Neural cell (in vitro differentiated cells): ENCODE measurements around the gene FEZF2. TPM values are rescaled to one million over a fixed set of nuclear protein-coding genes. Genes with fewer than 3 reads are reported as not detected.

ENCODE experiments used
- H2AFZ ChIP-seq: fragments of 200-600, 300-800 bp; sonication (generic), shearing (Covaris generic); 2 replicates; pipeline ENCODE4 v1.6.0; 2014; ENCODE audit warnings: low read depth, mild to moderate bottlenecking, antibody characterized with exemption, low read length, moderate library complexity
- H3F3A ChIP-seq: fragments of 200-600 bp; shearing (Covaris generic); 2 replicates; pipeline ENCODE4 v1.6.1; 2016; ENCODE audit warnings: mild to moderate bottlenecking, moderate library complexity, mixed read lengths, antibody characterized with exemption, low read length; ENCODE audit not compliant: insufficient read depth, poor library complexity, severe bottlenecking
- H3K27ac ChIP-seq: fragments of 200-600, 300-800 bp; sonication (generic), shearing (Covaris generic); 2 replicates; pipeline ENCODE4 v1.5.1; 2014; ENCODE audit warnings: mild to moderate bottlenecking, low read length, moderate library complexity
- H3K27me3 ChIP-seq: fragments of 300-800, 200-600 bp; sonication (generic), shearing (Covaris generic); 2 replicates; pipeline ENCODE4 v1.6.0; 2014; ENCODE audit warnings: mild to moderate bottlenecking, low read depth, low read length, moderate library complexity; ENCODE audit not compliant: insufficient read depth
- H3K36me3 ChIP-seq: fragments of 300-800, 200-600 bp; sonication (generic), shearing (Covaris generic); 2 replicates; pipeline ENCODE4 v1.5.1; 2014; ENCODE audit warnings: mild to moderate bottlenecking, antibody characterized with exemption, low read length, moderate library complexity; ENCODE audit not compliant: insufficient read depth
- H3K4me2 ChIP-seq: fragments of 300-800, 200-600 bp; sonication (generic), shearing (Covaris generic); 2 replicates; pipeline ENCODE4 v1.6.0; 2014; ENCODE audit warnings: mild to moderate bottlenecking, low read length
- H3K4me3 ChIP-seq: fragments of 300-800, 200-600 bp; sonication (generic), shearing (Covaris generic); 2 replicates; pipeline ENCODE4 v1.5.1; 2014; ENCODE audit warnings: mild to moderate bottlenecking, low read length, moderate library complexity
- H3K79me2 ChIP-seq: fragments of 200-600 bp; shearing (Covaris generic); replicated peaks from 2 replicates; pipeline ENCODE4 v1.6.0; 2014; ENCODE audit warnings: mild to moderate bottlenecking, low read length, moderate library complexity; ENCODE audit not compliant: insufficient read depth
- H3K9ac ChIP-seq: fragments of 300-800, 200-600 bp; sonication (generic), shearing (Covaris generic); 2 replicates; pipeline ENCODE4 v1.6.1; 2016; ENCODE audit warnings: mild to moderate bottlenecking, low read length, mixed read lengths
- H3K9me2 ChIP-seq: fragments of 200-600 bp; shearing (Covaris generic); 2 replicates; pipeline ENCODE4 v1.6.1; 2016; ENCODE audit warnings: mild to moderate bottlenecking, low read length, mixed read lengths; ENCODE audit not compliant: insufficient read depth
- H3K9me3 ChIP-seq: fragments of 200-600, 300-800 bp; sonication (generic), shearing (Covaris generic); 2 replicates; pipeline ENCODE4 v1.6.1; 2016; ENCODE audit warnings: mild to moderate bottlenecking, mixed run types, low read length, moderate library complexity, mixed read lengths
- H4K20me1 ChIP-seq: fragments of 200-600 bp; shearing (Covaris generic); 2 replicates; pipeline ENCODE4 v1.6.1; 2016; ENCODE audit warnings: mild to moderate bottlenecking, mixed run types; ENCODE audit not compliant: insufficient read depth
- EP300 ChIP-seq: fragments of 450-650 bp; conservative IDR thresholded peaks from 2 replicates; pipeline ENCODE4 v1.6.1; 2014; ENCODE audit warnings: antibody characterized with exemption, mild to moderate bottlenecking, moderate library complexity; ENCODE audit not compliant: poor library complexity, severe bottlenecking
- EZH2 ChIP-seq: fragments of 200-600, 300-800 bp; shearing (Covaris generic), sonication (generic); IDR thresholded peaks from 2 replicates; pipeline ENCODE4 v1.6.1; 2014; ENCODE audit warnings: antibody characterized with exemption, low read length, borderline replicate concordance, mild to moderate bottlenecking; ENCODE audit not compliant: insufficient read depth, poor library complexity, severe bottlenecking
- MXI1 ChIP-seq: fragments of 450-650 bp; conservative IDR thresholded peaks from 2 replicates; pipeline ENCODE4 v1.6.1; 2014; ENCODE audit warnings: antibody characterized with exemption, mild to moderate bottlenecking; ENCODE audit not compliant: poor library complexity, severe bottlenecking
- POLR2AphosphoS5 ChIP-seq: IDR thresholded peaks from 2 replicates; pipeline ENCODE4 v1.6.1; 2012
- RAD21 ChIP-seq: fragments of 450-650 bp; conservative IDR thresholded peaks from 2 replicates; pipeline ENCODE4 v1.6.1; 2014; ENCODE audit warnings: antibody characterized with exemption, mild to moderate bottlenecking, moderate library complexity
- SMC3 ChIP-seq: fragments of 450-650 bp; conservative IDR thresholded peaks from 2 replicates; pipeline ENCODE4 v1.6.1; 2014; ENCODE audit warnings: antibody characterized with exemption, mild to moderate bottlenecking, moderate library complexity; ENCODE audit not compliant: poor library complexity
- TAF1 ChIP-seq: IDR thresholded peaks from 2 replicates; pipeline ENCODE4 v1.6.1; 2012; ENCODE audit warnings: low read depth
- polyA plus RNA-seq: library from polyadenylated mRNA; depleted of rRNA; stranded (reverse); fragments of >200 nt; gene quantifications from 2 replicates; pipeline ENCODE4 v1.2.3, GENCODE V29; 2014
- TF ChIP-seq, protein P1 (sequence below): fragments of 450-650 bp; IDR thresholded peaks from 2 replicates; pipeline ENCODE4 v1.5.1; 2014; ENCODE audit warnings: antibody characterized with exemption, mild to moderate bottlenecking, moderate library complexity; ENCODE audit not compliant: poor library complexity, severe bottlenecking
- TF ChIP-seq, protein P2 (sequence below): IDR thresholded peaks from 2 replicates; pipeline ENCODE4 v1.6.1; 2012; ENCODE audit warnings: borderline replicate concordance

The FEZF2 gene
- polyA plus RNA-seq, 1 donor from 2014 or later, result 0.47 TPM

DNA sequence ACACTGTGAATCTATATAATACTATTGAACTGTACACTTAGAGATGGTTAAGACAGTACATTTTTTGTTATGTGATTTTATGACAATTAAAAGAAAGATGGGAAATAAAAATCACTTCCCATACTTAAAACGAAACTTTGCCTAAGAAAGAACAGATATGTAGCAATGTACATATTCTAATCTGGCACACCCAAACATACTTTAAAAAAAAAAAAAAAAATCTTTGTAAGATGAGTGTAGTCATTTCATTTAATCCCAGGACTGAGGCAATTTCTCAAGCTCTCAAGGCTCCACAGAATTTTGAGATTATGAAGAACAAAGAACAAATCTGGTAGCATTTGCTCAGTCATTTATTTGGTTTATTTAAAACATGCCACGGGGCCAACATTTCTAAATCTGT lies 40.3 kb upstream of the FEZF2 start:
- Histone ChIP-seq H3K36me3 (no peaks in the 10 kb centered on the region), H3K4me2 (no peak overlapping the region), H3K9me3 (no peaks in the 10 kb centered on the region), H3K27me3 (no peaks in the 10 kb centered on the region), H3K27ac (no peak overlapping the region), H2AFZ (no peak overlapping the region), H3F3A (peaks cover 4% of the 10 kb centered on the region), H3K79me2 (no peaks in the 10 kb centered on the region), H3K9me2 (no peaks in the 10 kb centered on the region), H3K9ac (no peak overlapping the region), H3K4me3 (no peak overlapping the region), H4K20me1 (no peaks in the 10 kb centered on the region)
- TF ChIP-seq EP300 (no peak), EZH2 (no peak), POLR2AphosphoS5 (no peak), MXI1 (no peak), SMC3 (no peak)
- TF ChIP-seq, protein P1, sequence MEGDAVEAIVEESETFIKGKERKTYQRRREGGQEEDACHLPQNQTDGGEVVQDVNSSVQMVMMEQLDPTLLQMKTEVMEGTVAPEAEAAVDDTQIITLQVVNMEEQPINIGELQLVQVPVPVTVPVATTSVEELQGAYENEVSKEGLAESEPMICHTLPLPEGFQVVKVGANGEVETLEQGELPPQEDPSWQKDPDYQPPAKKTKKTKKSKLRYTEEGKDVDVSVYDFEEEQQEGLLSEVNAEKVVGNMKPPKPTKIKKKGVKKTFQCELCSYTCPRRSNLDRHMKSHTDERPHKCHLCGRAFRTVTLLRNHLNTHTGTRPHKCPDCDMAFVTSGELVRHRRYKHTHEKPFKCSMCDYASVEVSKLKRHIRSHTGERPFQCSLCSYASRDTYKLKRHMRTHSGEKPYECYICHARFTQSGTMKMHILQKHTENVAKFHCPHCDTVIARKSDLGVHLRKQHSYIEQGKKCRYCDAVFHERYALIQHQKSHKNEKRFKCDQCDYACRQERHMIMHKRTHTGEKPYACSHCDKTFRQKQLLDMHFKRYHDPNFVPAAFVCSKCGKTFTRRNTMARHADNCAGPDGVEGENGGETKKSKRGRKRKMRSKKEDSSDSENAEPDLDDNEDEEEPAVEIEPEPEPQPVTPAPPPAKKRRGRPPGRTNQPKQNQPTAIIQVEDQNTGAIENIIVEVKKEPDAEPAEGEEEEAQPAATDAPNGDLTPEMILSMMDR, result no peak

DNA sequence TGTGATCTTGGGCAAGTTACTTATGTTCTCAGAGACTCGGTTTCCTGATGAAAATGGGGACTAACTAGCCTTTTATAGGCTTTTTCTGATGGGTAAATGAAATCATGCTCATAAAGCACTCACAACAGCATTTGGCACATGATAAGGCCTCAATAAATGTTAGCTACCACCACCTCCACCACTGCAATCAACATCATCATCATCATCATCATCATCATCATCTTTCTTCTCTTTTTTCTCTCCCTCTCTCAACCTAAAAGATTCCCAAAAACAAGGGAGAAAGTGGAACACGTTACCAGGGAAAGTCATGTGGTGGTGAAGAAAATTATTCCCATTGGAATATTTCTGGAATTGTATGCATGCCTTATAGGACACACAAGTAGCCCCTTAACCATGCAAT lies 33.6 kb upstream of the FEZF2 start:
- TF ChIP-seq TAF1 (no peak), EP300 (no peak), SMC3 (no peak), RAD21 (no peak), MXI1 (no peak), POLR2AphosphoS5 (no peak), EZH2 (no peak)
- TF ChIP-seq, protein P1, result no peak
- TF ChIP-seq, protein P2, sequence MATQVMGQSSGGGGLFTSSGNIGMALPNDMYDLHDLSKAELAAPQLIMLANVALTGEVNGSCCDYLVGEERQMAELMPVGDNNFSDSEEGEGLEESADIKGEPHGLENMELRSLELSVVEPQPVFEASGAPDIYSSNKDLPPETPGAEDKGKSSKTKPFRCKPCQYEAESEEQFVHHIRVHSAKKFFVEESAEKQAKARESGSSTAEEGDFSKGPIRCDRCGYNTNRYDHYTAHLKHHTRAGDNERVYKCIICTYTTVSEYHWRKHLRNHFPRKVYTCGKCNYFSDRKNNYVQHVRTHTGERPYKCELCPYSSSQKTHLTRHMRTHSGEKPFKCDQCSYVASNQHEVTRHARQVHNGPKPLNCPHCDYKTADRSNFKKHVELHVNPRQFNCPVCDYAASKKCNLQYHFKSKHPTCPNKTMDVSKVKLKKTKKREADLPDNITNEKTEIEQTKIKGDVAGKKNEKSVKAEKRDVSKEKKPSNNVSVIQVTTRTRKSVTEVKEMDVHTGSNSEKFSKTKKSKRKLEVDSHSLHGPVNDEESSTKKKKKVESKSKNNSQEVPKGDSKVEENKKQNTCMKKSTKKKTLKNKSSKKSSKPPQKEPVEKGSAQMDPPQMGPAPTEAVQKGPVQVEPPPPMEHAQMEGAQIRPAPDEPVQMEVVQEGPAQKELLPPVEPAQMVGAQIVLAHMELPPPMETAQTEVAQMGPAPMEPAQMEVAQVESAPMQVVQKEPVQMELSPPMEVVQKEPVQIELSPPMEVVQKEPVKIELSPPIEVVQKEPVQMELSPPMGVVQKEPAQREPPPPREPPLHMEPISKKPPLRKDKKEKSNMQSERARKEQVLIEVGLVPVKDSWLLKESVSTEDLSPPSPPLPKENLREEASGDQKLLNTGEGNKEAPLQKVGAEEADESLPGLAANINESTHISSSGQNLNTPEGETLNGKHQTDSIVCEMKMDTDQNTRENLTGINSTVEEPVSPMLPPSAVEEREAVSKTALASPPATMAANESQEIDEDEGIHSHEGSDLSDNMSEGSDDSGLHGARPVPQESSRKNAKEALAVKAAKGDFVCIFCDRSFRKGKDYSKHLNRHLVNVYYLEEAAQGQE, result no peak
- Histone ChIP-seq H3K9me3 (no peaks in the 10 kb centered on the region), H3K79me2 (no peaks in the 10 kb centered on the region), H3K27me3 (peaks cover 13% of the 10 kb centered on the region), H3K9me2 (no peaks in the 10 kb centered on the region), H2AFZ (no peak overlapping the region), H3K36me3 (no peaks in the 10 kb centered on the region), H3K27ac (no peak overlapping the region), H3K4me3 (no peak overlapping the region), H4K20me1 (no peaks in the 10 kb centered on the region), H3K9ac (no peak overlapping the region), H3F3A (no peaks in the 10 kb centered on the region), H3K4me2 (no peak overlapping the region)
